Epithelial cell of esophagus (primary cell): ENCODE data around the gene ETV6.
"Not testable (repeated sequence)": the region's sequence is repeated elsewhere in the genome, so short reads cannot be mapped to it uniquely, and the experiment has no call there.

Source experiments
- DNase-seq: peaks from one replicate; pipeline ENCODE4 v3.0.0; 2010; ENCODE audit warnings: low read depth
- H3K4me3 ChIP-seq: 2 replicates; pipeline ENCODE4 v1.5.1; 2011; ENCODE audit warnings: mild to moderate bottlenecking, low read length, control low read depth
- TF ChIP-seq, protein P1 (sequence below): IDR thresholded peaks from 2 replicates; pipeline ENCODE4 v1.5.1; 2011; ENCODE audit warnings: low read depth, mild to moderate bottlenecking, low read length, control low read depth, inconsistent platforms; ENCODE audit not compliant: insufficient read depth; ENCODE audit errors: missing control alignments

ETV6 gene

GRCh38 chr12:11630046-11630706 is 19.3 kb upstream of the ETV6 start:
- TF ChIP-seq, protein P1, sequence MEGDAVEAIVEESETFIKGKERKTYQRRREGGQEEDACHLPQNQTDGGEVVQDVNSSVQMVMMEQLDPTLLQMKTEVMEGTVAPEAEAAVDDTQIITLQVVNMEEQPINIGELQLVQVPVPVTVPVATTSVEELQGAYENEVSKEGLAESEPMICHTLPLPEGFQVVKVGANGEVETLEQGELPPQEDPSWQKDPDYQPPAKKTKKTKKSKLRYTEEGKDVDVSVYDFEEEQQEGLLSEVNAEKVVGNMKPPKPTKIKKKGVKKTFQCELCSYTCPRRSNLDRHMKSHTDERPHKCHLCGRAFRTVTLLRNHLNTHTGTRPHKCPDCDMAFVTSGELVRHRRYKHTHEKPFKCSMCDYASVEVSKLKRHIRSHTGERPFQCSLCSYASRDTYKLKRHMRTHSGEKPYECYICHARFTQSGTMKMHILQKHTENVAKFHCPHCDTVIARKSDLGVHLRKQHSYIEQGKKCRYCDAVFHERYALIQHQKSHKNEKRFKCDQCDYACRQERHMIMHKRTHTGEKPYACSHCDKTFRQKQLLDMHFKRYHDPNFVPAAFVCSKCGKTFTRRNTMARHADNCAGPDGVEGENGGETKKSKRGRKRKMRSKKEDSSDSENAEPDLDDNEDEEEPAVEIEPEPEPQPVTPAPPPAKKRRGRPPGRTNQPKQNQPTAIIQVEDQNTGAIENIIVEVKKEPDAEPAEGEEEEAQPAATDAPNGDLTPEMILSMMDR = no peak
- no peak for DNase-seq
- no peak overlapping the region for H3K4me3 ChIP-seq

GRCh38 chr12:11631288-11631687 is 18.2 kb upstream of the ETV6 start:
- TF ChIP-seq, protein P1 = no peak
- no peak for DNase-seq
- no peak overlapping the region for H3K4me3 ChIP-seq

DNA sequence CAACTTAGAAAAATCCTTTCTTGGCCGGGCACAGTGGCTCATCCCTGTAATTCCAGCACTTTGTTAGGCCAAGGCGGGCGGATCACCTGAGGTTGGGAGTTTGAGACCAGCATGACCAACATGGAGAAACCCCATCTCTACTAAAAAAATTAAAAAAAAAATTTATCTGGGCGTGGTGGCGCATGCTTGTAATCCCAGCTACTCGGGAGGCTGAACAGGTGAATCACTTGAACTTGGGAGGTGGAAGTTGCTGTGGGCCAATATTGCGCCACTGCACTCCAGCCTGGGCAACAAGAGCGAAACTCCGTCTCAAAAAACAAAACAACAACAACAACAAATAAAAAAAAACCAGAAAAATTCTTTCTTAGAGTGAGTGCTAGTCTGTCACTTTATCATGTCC is 17.6 kb upstream of the ETV6 start:
- H3K4me3 ChIP-seq = not testable (repeated sequence)
- DNase-seq = peak; percentile 10

DNA sequence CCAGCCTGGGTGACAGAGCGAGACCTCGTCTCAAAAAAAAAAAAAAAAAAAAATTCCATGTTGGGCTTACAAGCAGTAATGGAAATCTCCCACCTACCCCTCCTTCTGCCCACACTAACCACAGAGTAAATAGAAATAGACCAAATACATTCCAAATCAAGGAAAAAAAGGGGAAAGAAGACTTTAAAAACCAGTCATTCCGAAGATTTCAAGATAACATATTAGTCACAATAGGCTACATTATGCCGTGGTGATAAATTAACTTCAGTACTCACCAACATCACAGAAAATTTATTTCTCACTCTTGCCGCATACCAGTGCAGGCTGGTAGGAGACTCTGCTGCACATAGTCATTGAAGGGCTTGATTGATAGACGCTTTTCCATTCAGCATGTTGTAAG is 15.5 kb upstream of the ETV6 start:
- H3K4me3 ChIP-seq = no peak overlapping the region
- DNase-seq = no peak
- TF ChIP-seq, protein P1 = no peak

DNA sequence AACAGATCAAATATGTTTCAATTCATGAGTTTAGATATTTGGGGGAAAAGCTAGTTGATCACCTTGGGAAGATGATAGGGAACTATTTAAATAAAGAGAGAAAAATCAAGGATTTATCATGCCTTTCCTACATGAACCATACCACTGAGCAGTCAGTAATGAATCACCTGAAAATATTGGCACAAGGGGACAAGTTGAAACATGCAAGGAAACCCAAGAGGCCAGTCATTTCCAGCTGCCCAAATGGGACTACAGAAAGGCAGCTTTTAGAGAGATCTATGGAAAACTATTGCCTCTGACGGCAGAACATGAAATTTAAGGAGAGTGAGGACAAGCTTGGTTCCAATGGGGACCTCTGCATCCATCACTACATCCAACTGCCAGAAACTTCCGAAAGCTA is 14.1 kb upstream of the ETV6 start:
- TF ChIP-seq, protein P1 = no peak
- H3K4me3 ChIP-seq = no peak overlapping the region
- DNase-seq = peak; percentile 93

DNA sequence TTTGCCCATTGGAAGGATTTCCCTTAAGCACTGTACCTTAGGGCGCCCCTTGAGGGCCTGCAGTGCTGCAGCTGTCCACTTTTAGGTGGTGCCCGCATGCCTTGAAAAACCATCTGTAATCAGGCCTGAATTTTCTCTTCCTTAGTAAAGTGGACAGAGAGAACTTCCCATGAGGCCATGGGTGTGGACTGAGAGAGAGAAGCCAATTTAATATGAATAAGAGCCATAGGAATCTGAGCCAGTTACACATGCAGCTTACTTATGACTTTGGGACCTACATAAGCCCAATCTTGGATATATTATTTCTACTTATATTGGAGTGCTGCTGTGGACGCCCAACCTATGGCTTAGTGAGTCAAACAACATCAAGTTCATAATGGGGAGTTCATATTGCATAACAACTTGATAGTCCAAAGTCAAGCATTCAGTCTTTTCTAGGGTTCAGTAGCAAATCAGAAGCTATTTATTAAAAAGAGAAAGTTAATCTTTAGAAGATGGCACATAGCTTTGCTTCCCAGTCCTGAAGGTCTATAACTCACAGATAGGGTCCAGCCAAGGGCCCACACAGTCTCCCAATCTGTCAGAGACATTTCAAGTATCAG is 11.1 kb upstream of the ETV6 start:
- DNase-seq = no peak
- TF ChIP-seq, protein P1 = no peak
- no peak overlapping the region for H3K4me3 ChIP-seq

DNA sequence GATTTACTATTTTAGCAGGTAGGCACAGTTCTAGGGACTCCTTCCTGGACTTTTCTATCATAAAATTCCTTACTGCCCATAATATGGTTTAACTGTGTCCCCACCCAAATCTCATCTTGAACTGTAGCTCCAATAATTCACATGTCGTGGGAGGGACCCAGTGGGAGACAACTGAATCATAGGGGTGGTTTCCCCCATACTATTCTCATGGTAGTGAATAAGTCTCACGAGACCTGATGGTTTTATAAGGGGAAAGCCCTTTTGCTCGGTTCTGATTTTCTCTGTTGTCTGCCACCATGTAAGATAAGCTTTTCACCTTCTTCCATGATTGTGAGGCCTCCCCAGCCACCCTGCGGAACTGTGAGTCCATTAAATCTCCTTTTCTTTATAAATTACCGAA is 10.0 kb upstream of the ETV6 start:
- H3K4me3 ChIP-seq = no peak overlapping the region
- no peak for DNase-seq
- TF ChIP-seq, protein P1 = no peak
